Subcutaneous abdominal adipose tissue (tissue), 5 donors: Measurements from ENCODE around the gene MSANTD7.
"Not testable (repeated sequence)": the region's sequence is repeated elsewhere in the genome, so short reads cannot be mapped to it uniquely, and the experiment has no call there.

ENCODE experiments used
- H3K27ac ChIP-seq: one replicate; pipeline ENCODE4 v1.7.0; 2013; ENCODE audit warnings: low read depth, mild to moderate bottlenecking, inconsistent platforms, low read length, moderate library complexity
- H3K27me3 ChIP-seq, 5 donors: one replicate each; pipeline ENCODE4 v1.7.0; 2013; ENCODE audit warnings: low read length in 5 of 5, inconsistent platforms in 1 of 5; ENCODE audit not compliant: control insufficient read depth in 5 of 5, insufficient read depth in 4 of 5
- H3K36me3 ChIP-seq, 5 donors: one replicate each; pipeline ENCODE4 v1.7.0; 2013; ENCODE audit warnings: low read length in 5 of 5; ENCODE audit not compliant: control insufficient read depth in 5 of 5, insufficient read depth in 5 of 5
- H3K4me1 ChIP-seq, 5 donors: one replicate each; pipeline ENCODE4 v1.7.0; 2013; ENCODE audit warnings: low read length in 5 of 5, mild to moderate bottlenecking in 3 of 5, moderate library complexity in 1 of 5; ENCODE audit not compliant: control insufficient read depth in 5 of 5, insufficient read depth in 5 of 5
- H3K4me3 ChIP-seq, 5 donors: one replicate each; pipeline ENCODE4 v1.7.0; 2013; ENCODE audit warnings: low read length in 5 of 5, low read depth in 1 of 5
- H3K9ac ChIP-seq, 5 donors: one replicate each; pipeline ENCODE4 v1.7.0; 2013; ENCODE audit warnings: low read length in 5 of 5, mild to moderate bottlenecking in 4 of 5, moderate library complexity in 3 of 5
- H3K9me3 ChIP-seq, 5 donors: one replicate each; pipeline ENCODE4 v1.7.0; 2013; ENCODE audit warnings: low read length in 5 of 5; ENCODE audit not compliant: control insufficient read depth in 5 of 5
- donor health status: healthy.
- donor health status: healthy.
- donor health status: healthy.
- donor health status: healthy.
- donor health status: healthy.

MSANTD7 gene

GRCh38 chr10:14816717-14817116 lies 21.4 kb upstream of the MSANTD7 start:
- not testable (repeated sequence) for H3K4me1 ChIP-seq, H3K9ac ChIP-seq, H3K36me3 ChIP-seq, H3K4me3 ChIP-seq, H3K27ac ChIP-seq, H3K27me3 ChIP-seq, H3K9me3 ChIP-seq

- Histone ChIP-seq H3K9me3 (no peaks in the 10 kb centered on the region), H3K4me1 (peaks cover 0 to 2% (median 0%) of the 10 kb centered on the region in 5 donors), H3K36me3 (no peaks in the 10 kb centered on the region), H3K27ac (no peak overlapping the region), H3K27me3 (no peaks in the 10 kb centered on the region), H3K9ac (no peak overlapping the region), H3K4me3 (no peak overlapping the region)
Measured at GRCh38 chr10:14820010-14820774, 17.9 kb upstream of the MSANTD7 start.

GRCh38 chr10:14820775-14821154 lies 17.3 kb upstream of the MSANTD7 start:
- Histone ChIP-seq H3K9ac (no peak overlapping the region), H3K4me1 (no peaks in the 10 kb centered on the region), H3K9me3 (no peaks in the 10 kb centered on the region), H3K27me3 (no peaks in the 10 kb centered on the region), H3K27ac (no peak overlapping the region), H3K4me3 (no peak overlapping the region), H3K36me3 (no peaks in the 10 kb centered on the region)

- Histone ChIP-seq H3K36me3 (no peaks in the 10 kb centered on the region), H3K9me3 (no peaks in the 10 kb centered on the region), H3K4me3 (no peak overlapping the region), H3K27me3 (no peaks in the 10 kb centered on the region), H3K9ac (peak overlapping the region in 1 of 5 donors; percentile 53), H3K27ac (no peak overlapping the region), H3K4me1 (no peaks in the 10 kb centered on the region)
Measured at GRCh38 chr10:14821635-14822375, 16.3 kb upstream of the MSANTD7 start.

- no peaks in the 10 kb centered on the region for H3K27me3 ChIP-seq
- H3K4me3 ChIP-seq, result no peak overlapping the region
- H3K36me3 ChIP-seq, result no peaks in the 10 kb centered on the region
- H3K27ac ChIP-seq, result no peak overlapping the region
- no peak overlapping the region for H3K9ac ChIP-seq
- no peaks in the 10 kb centered on the region for H3K9me3 ChIP-seq
- no peaks in the 10 kb centered on the region for H3K4me1 ChIP-seq
Measured at GRCh38 chr10:14822879-14823755, 15.0 kb upstream of the MSANTD7 start.

- no peak overlapping the region for H3K4me3 ChIP-seq
- H3K9ac ChIP-seq, result no peak overlapping the region
- H3K36me3 ChIP-seq, result no peaks in the 10 kb centered on the region
- no peaks in the 10 kb centered on the region for H3K27me3 ChIP-seq
- H3K4me1 ChIP-seq, result no peaks in the 10 kb centered on the region
- no peaks in the 10 kb centered on the region for H3K9me3 ChIP-seq
- H3K27ac ChIP-seq, result no peak overlapping the region
Measured at GRCh38 chr10:14823966-14824365, 14.1 kb upstream of the MSANTD7 start.

- Histone ChIP-seq H3K4me1 (no peaks in the 10 kb centered on the region), H3K9ac (no peak overlapping the region), H3K36me3 (no peaks in the 10 kb centered on the region), H3K9me3 (no peaks in the 10 kb centered on the region), H3K27ac (no peak overlapping the region), H3K27me3 (no peaks in the 10 kb centered on the region), H3K4me3 (no peak overlapping the region)
Measured at GRCh38 chr10:14826076-14826829, 11.9 kb upstream of the MSANTD7 start.

- peaks cover 8 to 13% (median 12%) of the 10 kb centered on the region in 5 donors for H3K4me1 ChIP-seq
- H3K36me3 ChIP-seq, result peaks cover 0 to 6% (median 0%) of the 10 kb centered on the region in 5 donors
Measured at GRCh38 chr10:14833106-14833505, 5.0 kb upstream of the MSANTD7 start.

GRCh38 chr10:14836208-14836607 lies 1.9 kb upstream of the MSANTD7 start:
- peaks cover 0 to 14% (median 3%) of the 10 kb centered on the region in 5 donors for H3K36me3 ChIP-seq
- no peaks in the 10 kb centered on the region for H3K9me3 ChIP-seq
- H3K27me3 ChIP-seq, result no peaks in the 10 kb centered on the region
- peaks cover 9 to 26% (median 23%) of the 10 kb centered on the region in 5 donors for H3K4me1 ChIP-seq
- no peak overlapping the region for H3K4me3 ChIP-seq
- H3K9ac ChIP-seq, result no peak overlapping the region
- no peak overlapping the region for H3K27ac ChIP-seq

More at GRCh38 chr10:14833106-14833505, 5.0 kb upstream of the MSANTD7 start:
- H3K27me3 ChIP-seq, result no peaks in the 10 kb centered on the region
- H3K9me3 ChIP-seq, result no peaks in the 10 kb centered on the region
- no peak overlapping the region for H3K9ac ChIP-seq
- no peak overlapping the region for H3K27ac ChIP-seq
- no peak overlapping the region for H3K4me3 ChIP-seq
